Measurements from ENCODE around the gene DGCR2.
"Not testable (repeated sequence)": the region's sequence is repeated elsewhere in the genome, so short reads cannot be mapped to it uniquely, and the experiment has no call there.

Gene DGCR2

GRCh38 chr22:18994701-18995326 is 127.4 kb downstream of the DGCR2 start:
- DNase-seq, result no peak

- DNase-seq, result no peak
Measured at GRCh38 chr22:18994056-18994455, 128.2 kb downstream of the DGCR2 start.

- DNase-seq, result no peak
Measured at GRCh38 chr22:18992543-18993198, 129.5 kb downstream of the DGCR2 start.

GRCh38 chr22:18991821-18992442 is 130.3 kb downstream of the DGCR2 start:
- no peak for DNase-seq

GRCh38 chr22:18991138-18991432 is 131.1 kb downstream of the DGCR2 start:
- DNase-seq, result no peak

GRCh38 chr22:18990355-18991137 is 131.7 kb downstream of the DGCR2 start:
- DNase-seq, result no peak

- DNase-seq, result no peak
Measured at GRCh38 chr22:18988958-18989357, 133.3 kb downstream of the DGCR2 start.

- no peak for DNase-seq
Measured at GRCh38 chr22:18987765-18988164, 134.4 kb downstream of the DGCR2 start.

GRCh38 chr22:18987114-18987513 is 135.1 kb downstream of the DGCR2 start:
- not testable (repeated sequence) for DNase-seq

Data from amniotic stem cell (primary cell).